GM12874 (cell line): ENCODE results near the gene EEFSEC.

ENCODE experiments used
- CTCF ChIP-seq: IDR thresholded peaks from 2 replicates; pipeline ENCODE4 v1.5.1; 2011; ENCODE audit warnings: low read depth, mild to moderate bottlenecking, control low read depth, low read length, moderate library complexity; ENCODE audit not compliant: insufficient read depth

EEFSEC gene

GRCh38 chr3:128385080-128385832 is 232.0 kb downstream of the EEFSEC start:
- TF ChIP-seq CTCF: no peak

GRCh38 chr3:128388932-128389331 is 235.7 kb downstream of the EEFSEC start:
- no peak for TF ChIP-seq CTCF

- no peak for TF ChIP-seq CTCF
Observed at GRCh38 chr3:128390867-128391266, 237.6 kb downstream of the EEFSEC start.

- no peak for TF ChIP-seq CTCF
Observed at GRCh38 chr3:128392021-128392420, 238.7 kb downstream of the EEFSEC start.

GRCh38 chr3:128392818-128393544 is 239.7 kb downstream of the EEFSEC start:
- no peak for TF ChIP-seq CTCF

GRCh38 chr3:128394033-128394432 is 240.8 kb downstream of the EEFSEC start:
- no peak for TF ChIP-seq CTCF

GRCh38 chr3:128395046-128395445 is 241.8 kb downstream of the EEFSEC start:
- TF ChIP-seq CTCF: no peak
